Astrocyte of the cerebellum (primary cell): ENCODE measurements around the gene CABS1.

Source experiments
- DNase-seq: peaks from one replicate; pipeline ENCODE4 v3.0.0-alpha.2; 2011; ENCODE audit warnings: low read depth
- H3K4me3 ChIP-seq: 2 replicates; pipeline ENCODE4 v1.5.1; 2011; ENCODE audit warnings: mild to moderate bottlenecking, low read depth, low read length, moderate library complexity
- in situ Hi-C: cut with HindIII; loops from 2 replicates; pipeline ENCODE4 v1.10.0; 2017; ENCODE audit warnings: low sequenced_read_pairs
- TF ChIP-seq, protein P1 (sequence below): IDR thresholded peaks from 2 replicates; pipeline ENCODE4 v1.5.1; 2012; ENCODE audit warnings: low read length, low read depth, moderate library complexity, mild to moderate bottlenecking; ENCODE audit errors: missing control alignments

The CABS1 gene

GRCh38 chr4:70337886-70338420 lies 3.2 kb downstream of the CABS1 start:
- in situ Hi-C loops: no loop called here
- no peak for DNase-seq
- H3K4me3 ChIP-seq: no peak overlapping the region
- TF ChIP-seq, protein P1, sequence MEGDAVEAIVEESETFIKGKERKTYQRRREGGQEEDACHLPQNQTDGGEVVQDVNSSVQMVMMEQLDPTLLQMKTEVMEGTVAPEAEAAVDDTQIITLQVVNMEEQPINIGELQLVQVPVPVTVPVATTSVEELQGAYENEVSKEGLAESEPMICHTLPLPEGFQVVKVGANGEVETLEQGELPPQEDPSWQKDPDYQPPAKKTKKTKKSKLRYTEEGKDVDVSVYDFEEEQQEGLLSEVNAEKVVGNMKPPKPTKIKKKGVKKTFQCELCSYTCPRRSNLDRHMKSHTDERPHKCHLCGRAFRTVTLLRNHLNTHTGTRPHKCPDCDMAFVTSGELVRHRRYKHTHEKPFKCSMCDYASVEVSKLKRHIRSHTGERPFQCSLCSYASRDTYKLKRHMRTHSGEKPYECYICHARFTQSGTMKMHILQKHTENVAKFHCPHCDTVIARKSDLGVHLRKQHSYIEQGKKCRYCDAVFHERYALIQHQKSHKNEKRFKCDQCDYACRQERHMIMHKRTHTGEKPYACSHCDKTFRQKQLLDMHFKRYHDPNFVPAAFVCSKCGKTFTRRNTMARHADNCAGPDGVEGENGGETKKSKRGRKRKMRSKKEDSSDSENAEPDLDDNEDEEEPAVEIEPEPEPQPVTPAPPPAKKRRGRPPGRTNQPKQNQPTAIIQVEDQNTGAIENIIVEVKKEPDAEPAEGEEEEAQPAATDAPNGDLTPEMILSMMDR: no peak

- no peak overlapping the region for H3K4me3 ChIP-seq
- in situ Hi-C loops: no loop called here
- no peak for DNase-seq
- TF ChIP-seq, protein P1: no peak
These were observed 21.4 kb downstream of the CABS1 start for GRCh38 chr4:70356185-70356584.

DNA sequence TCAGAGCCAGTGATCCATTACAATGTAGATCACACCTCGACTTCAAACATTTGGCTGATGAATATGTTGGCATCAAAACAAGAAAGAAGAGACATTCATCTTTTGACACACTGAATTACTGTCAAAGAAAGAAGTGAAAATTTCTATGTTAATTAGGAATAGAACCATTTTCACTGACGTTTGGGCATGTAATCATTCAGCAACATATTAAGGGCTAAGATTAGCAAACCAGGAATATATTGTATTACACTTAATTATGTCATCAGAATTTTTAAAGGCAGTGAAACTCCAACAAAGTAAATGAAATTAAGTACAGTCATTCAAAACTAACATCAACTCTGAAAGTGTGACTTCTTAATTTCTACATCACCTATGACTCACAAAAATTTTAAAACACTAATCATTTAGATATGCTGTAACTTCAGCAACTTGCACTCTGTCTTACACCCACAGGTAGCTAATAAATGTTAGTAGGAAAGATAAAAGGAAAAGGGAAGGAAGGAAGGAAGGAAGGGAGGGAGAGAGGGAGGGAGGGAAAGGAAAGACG lies 24.4 kb downstream of the CABS1 start:
- TF ChIP-seq, protein P1: no peak
- in situ Hi-C loops: no loop called here
- no peak for DNase-seq
- H3K4me3 ChIP-seq: no peak overlapping the region

- DNase-seq: no peak
- TF ChIP-seq, protein P1: no peak
- in situ Hi-C loops: no loop called here
- H3K4me3 ChIP-seq: no peak within 1 kb of the TSS
These were observed 25.7 kb downstream of the CABS1 start, which contains the start of gene SMR3A for GRCh38 chr4:70360460-70360859. Gene SMR3A, plus strand, starts transcription at chr4:70360760. Its CDS starts 1,356 bp downstream, at chr4:70362116.

DNA sequence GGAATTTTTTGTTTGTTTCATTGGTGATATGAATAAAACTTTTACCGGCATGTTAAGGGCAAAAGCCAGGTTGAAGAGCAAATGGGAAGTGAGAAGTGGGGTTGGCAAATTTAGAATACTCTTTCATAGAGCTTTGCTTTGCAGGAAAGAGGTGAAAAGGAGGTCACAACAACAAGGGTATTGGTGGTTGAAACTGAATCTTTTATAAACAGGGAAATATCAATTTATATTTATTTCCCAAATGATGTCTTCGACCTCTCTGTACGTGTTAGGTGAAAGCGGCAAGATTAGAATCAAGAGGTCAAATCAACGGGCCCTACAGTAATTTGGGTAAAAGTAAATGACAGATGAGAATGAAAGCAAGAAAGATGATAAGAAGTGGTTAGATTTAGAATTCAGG lies 29.2 kb downstream of the CABS1 start:
- TF ChIP-seq, protein P1: no peak
- in situ Hi-C loops: no loop called here
- no peak for DNase-seq
- no peak overlapping the region for H3K4me3 ChIP-seq

- TF ChIP-seq, protein P1: no peak
- in situ Hi-C loops: no loop called here
- DNase-seq: no peak
- no peak overlapping the region for H3K4me3 ChIP-seq
These were observed 30.7 kb downstream of the CABS1 start for GRCh38 chr4:70365479-70365878.
